Right renal pelvis (tissue), 4 donors: ENCODE results near the gene MDGA2. TPM values are rescaled to one million over a fixed set of nuclear protein-coding genes. Genes with fewer than 3 reads are reported as not detected.
A peak's percentile ranks its signal among the peaks of the same experiment; 100 is the strongest.

Experiments
- DNase-seq, 4 donors: peaks; one replicate each; pipeline ENCODE4 v3.0.0-alpha.2; 2013; ENCODE audit warnings: low read depth in 4 of 4, low spot score in 3 of 4, missing footprints in 1 of 4
- polyA plus RNA-seq, 4 donors: library from polyadenylated mRNA; unstranded; fragments of 120-200 nt; gene quantifications; one replicate each; pipeline ENCODE4 v1.2.1, GENCODE V29; 2013; ENCODE audit not compliant: insufficient read length in 4 of 4

MDGA2 gene
- polyA plus RNA-seq, result 1 to 10 TPM; 1.8 to 2.4 (median 2.1) TPM

DNA sequence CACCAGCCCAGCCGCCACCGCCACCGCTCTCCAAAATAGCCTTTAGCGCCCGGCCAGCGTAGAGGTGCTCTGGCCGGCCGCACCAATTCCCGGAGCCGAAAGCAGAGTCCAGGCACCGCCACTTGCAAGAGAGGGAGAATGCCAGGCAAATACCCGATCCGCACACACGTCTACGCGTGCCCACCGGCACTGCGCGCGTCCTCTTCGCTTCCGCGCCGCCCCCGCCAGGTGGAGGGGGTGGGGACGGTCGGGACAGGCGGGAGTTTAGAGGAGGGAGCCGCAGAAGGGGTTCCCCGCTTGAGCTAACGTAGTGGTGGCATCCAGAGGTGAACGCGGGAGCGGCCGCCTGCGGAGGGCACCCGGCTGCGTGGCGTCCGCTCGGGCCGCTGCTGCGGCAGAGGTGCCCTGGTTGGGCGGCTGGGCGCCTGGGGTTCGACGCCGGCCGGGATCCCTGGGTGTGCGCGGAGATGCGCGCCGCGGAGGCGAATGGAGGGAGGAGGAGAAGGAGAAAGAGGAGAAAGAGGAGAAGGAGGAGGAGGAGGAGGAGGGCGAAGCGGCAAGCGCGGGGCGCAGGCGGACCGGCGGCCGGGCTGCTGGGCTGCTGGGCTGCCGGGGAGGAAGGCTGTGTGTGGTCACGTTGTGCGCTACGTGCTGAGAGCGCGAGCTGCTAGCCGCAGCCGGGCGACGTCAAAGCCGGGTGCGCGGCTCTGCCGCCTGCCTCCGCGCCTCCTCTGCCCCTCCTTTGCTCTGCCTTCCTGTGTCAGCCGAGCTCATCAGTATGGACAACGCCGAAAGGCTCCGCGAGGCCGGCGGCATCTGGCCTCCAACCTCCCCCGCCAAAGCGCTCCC, at the start of gene MDGA2:
Gene MDGA2 (minus strand): TSS at position 140 of the 849 bp plus-strand sequence.
- DNase-seq, result peak; percentile 11 to 43 (median 23)

- no peak for DNase-seq
Observed at GRCh38 chr14:47722929-47723693, 47.7 kb upstream of the MDGA2 start.

GRCh38 chr14:47720281-47720680, 44.9 kb upstream of the MDGA2 start:
- DNase-seq, result no peak

DNA sequence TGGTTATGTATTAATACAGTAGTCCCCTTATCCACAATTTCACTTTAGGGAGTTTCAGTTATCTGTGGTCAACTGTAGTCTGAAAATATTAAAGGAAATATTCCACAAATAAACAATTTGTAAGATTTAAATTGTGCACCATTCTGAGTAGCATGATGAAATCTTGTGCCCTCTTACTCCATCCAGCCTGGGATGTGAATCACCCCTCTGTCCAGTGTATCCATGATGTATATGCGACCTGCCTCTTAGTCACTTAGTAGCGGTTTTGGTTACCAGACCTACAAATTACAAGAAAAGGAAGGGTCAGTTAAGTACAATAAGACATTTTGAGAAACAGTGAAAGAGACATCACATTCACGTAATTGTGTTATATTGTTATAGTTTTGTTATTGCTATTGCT, 39.9 kb upstream of the MDGA2 start:
- DNase-seq, result no peak

DNA sequence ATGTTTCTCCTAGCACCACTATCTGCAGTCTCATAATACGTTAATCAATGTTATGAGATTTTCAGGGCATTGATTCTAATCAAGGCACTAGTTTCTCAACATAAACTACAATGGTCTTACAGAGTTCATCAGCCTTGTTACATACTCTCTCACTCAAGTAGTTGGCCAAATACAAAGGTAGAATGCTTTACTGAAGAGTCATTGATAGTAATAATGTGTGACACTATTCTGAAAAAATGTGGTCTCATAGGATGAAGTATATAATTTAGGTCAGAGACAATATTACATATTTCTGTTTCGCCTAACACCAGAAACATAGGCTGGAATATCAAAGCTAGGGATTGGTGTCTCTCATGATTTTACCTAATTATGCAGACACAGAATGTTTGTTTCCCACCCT, 35.2 kb upstream of the MDGA2 start:
- DNase-seq, result no peak

- DNase-seq, result no peak
Observed at GRCh38 chr14:47705683-47706082, 30.3 kb upstream of the MDGA2 start.

DNA sequence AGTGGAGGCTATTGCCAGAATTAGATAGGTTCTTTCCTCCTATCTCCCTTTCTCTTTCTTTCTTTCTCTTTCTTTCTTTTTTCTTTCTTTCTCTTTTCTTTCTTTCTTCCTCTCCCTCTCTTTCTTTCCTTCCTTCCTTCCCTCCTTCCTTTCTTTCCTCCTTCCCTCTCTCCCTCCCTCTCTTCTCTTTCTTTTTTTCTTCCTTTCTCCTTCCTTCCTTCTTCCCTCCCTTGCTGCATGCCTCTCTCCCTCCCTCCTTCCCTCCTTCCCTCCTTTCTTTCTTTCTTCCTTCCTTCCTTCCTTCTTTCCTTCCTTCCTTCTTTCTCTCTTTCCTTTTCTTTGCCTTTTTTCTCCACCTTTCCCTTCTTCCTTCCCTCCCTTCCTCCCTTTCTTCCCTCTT, 16.4 kb upstream of the MDGA2 start:
- no peak for DNase-seq

DNA sequence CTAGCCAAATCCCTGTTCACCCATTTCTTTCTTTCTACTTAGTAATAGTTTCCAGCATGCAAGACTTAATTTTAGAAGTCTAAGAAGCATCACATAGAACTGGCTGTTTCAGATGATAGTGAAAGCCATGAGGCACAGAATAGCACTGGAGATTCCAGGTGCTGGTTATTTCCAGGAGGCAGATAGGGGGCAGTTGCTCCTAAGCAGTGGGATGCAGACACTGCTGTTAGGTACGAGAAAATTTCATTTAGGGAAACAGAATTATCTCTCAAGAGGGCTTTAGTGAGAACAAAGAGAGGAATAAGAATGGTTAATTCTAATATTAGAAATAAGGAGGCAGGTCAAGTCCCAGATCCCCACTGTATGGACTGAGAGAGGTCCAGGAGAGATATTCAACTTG, 3.6 kb upstream of the MDGA2 start:
- DNase-seq, result no peak

DNA sequence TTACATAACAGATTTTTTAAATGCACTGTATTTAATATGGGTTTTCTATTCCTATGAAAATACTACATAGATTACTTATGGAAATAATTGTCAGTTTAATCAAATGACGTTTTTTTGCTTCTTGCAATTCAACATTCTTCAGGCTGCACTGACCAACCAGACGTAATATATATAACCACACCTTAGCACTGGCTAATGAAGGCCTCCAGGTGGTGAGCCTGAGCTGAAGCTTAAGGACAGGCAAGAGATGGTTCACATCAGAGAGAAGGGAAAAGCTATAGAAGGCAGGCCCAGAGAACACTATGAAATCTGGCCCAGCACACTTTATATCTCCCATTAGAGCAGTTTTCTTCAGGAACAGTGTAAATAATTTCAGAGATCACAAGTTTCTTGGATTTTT, 2.8 kb upstream of the MDGA2 start:
- DNase-seq, result no peak

- DNase-seq, result peak in 1 of 4 donors; percentile 2
Observed at GRCh38 chr14:47676315-47676617, 861 bp upstream of the MDGA2 start.

DNA sequence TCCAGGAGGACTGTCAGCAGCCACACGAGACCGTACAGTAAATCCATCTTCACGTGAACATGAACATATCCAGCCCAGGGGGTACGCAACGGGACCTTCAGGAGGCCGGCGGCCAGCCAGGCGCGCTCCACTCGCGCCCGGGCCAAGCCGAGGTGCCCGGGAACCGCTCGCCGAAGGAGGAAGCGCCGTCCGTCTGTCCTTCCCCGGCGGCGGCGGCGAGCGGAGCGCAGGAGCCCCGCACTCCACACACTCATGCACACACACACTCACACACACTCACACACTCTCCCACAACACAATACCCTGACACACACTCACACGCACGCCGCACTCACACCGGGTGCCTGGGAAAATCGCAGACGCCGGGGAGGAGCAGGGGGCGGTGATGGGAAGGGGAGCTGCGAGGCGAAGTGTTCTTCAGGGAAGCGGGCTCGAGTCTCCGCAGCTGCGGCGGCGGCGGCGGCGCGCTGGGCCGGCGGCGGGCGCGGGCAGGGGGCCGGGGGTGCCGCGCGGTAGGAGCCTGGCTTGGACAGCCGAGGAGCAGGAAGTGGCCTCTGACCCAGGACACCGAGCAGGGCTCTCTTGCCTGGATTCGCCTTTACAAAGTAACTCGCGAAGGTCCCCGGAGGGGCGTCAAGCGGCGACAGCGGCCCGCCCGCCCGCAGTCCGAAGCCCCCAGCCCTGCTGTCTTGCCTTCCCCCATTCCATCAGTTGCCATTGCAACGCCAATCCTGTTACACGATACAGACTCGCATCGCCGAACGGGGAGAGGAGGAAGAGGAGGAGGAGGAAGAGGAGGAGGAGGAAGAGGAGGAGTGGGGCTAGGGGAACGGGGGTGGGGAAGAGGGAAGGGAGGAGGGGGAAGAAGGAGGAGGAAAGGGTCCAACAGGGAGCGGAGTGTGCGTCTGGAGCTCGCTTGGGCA, 601 bp downstream of the MDGA2 start:
- DNase-seq, result peak in 2 of 4 donors; percentile 9 to 12

DNA sequence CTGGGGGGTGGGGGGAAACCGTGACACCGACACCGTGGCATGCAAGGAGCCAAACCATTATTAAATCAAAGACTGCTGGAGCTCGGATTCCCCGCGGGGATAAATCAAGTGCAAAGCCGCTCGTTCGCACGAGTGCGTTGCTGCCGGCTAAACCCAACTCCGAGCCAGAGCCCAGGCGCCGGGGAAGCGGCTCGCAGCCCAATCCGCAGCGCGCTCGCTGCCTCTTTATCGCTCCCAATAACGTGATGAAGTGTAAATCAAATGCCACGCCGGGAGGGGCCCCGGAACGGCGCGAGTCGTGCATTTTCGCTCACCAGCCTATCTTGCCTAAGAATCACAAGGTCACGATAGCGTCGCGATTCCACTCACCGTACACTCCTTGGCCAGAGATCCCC, 1.3 kb downstream of the MDGA2 start:
- DNase-seq, result peak in 3 of 4 donors; percentile 5 to 17 (median 14)

DNA sequence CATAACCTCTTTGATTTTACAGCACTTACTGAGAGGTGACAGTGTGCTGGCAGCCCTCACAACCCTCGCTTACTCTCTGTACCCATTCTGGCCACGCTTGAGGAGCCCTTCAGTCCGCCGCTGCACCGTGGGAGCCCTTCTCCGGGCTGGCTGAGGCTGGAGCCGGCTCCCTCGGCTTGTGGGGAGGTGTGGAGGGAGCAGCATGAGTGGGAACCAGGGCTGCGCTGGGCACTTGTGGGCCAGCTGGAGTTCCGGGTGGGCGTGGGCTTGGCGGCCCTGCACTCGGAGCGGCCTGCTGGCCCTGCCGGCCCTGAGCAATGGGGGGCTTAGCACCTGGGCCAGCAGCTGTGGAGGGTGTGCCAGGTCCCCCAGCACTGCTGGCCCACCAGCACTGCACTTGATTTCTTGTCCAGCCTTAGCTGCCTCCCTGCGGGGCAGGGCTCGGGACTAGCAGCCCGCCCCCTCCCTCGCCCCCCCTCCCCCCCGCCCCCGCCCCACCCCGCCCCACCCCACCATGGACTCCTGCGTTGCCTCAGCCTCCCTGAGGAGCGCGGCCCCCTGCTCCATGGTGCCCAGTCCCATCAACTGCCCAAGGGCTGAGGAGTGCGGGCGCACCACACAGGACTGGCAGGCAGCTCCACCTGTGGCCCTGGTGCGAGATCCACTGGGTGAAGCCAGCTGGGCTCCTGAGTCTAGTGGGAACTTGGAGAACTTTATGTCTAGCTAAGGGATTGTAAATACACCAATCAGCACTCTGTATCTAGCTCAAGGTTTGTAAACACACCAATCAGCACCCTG, 9.9 kb downstream of the MDGA2 start:
- DNase-seq, result no peak

- no peak for DNase-seq
Observed at GRCh38 chr14:47662466-47662865, 12.9 kb downstream of the MDGA2 start.

DNA sequence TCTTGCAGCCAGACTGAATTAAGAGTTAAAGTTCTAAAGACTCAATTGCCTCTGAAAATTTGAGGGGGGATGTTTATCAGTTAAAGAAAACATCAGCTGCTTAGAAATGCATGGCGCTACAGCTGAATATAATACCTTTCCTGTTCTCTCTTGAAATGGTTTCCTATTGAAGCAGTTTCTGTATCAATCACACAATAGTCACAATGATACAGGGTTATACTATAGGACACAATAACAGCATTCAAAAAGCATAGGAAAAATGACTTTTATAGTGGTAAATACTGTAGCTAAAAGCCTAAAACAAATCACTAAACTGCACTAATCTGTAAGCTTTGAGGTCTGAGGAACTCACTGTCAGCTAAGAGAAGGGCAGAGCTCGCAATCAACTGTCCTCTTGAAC, 15.2 kb downstream of the MDGA2 start:
- no peak for DNase-seq

- DNase-seq, result no peak
Observed at GRCh38 chr14:47658041-47658440, 17.4 kb downstream of the MDGA2 start.

DNA sequence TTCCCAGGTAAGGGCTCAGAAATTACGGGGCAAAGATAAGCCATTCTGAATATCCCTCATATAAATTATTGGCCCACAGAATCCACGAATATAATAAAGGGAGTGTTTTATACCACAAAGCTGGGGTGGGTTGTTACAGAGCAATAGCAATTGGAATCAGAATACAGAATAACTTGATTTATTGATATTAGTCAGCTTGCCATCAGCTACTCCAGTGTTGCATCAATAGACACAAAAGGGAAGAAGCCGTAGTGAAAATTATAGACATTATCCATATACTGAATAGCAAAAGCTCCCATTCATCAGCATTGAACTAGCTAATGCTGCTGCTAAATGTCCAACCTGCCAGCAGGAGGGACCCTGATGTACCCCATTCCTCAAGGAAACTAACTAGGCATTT, 18.3 kb downstream of the MDGA2 start:
- DNase-seq, result no peak

DNA sequence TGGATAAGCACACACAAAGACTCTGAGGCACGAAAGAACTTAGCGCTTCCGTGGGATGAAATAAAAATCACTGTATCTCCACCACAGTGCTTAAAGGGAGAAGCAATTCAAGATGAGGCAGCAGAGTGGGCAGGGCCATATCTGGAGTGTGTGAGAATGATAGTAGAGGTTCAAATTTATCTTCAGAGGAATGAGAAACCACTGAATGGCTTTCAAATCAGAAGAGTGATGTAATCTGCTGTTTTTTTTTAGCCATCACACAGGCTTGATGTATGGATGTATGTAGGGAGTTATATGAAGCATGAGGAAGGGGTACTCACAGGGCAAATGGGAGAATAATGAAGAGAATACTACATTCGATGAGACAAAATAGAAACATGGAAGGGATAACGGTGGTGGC, 24.1 kb downstream of the MDGA2 start:
- DNase-seq, result no peak

GRCh38 chr14:47637753-47638152, 37.7 kb downstream of the MDGA2 start:
- DNase-seq, result no peak
